ACC112 (cell line): Measurements from ENCODE around the gene CSK.
A peak's percentile ranks its signal among the peaks of the same experiment; 100 is the strongest.
"Not testable (repeated sequence)": the region's sequence is repeated elsewhere in the genome, so short reads cannot be mapped to it uniquely, and the experiment has no call there.

Experiments
- H2AFZ ChIP-seq: fragments of 200-600 bp; sonication (generic); one replicate; pipeline ENCODE4 v1.6.0; 2017; ENCODE audit warnings: antibody characterized with exemption, low read length; ENCODE audit not compliant: unreplicated experiment
- H3K27ac ChIP-seq: fragments of 200-600 bp; sonication (generic); 2 replicates; pipeline ENCODE4 v1.5.1; 2014; ENCODE audit warnings: low read depth, mild to moderate bottlenecking, antibody characterized with exemption, low read length, moderate library complexity
- H3K27me3 ChIP-seq: fragments of 200-600 bp; sonication (generic); 2 replicates; pipeline ENCODE4 v1.6.1; 2014; ENCODE audit warnings: mild to moderate bottlenecking, antibody characterized with exemption, low read length, moderate library complexity, mixed read lengths; ENCODE audit not compliant: insufficient read depth
- H3K36me3 ChIP-seq: fragments of 200-600 bp; sonication (generic); 2 replicates; pipeline ENCODE4 v1.6.1; 2016; ENCODE audit warnings: mild to moderate bottlenecking, antibody characterized with exemption, low read length, moderate library complexity, mixed read lengths; ENCODE audit not compliant: insufficient read depth
- H3K4me1 ChIP-seq: fragments of 200-600 bp; sonication (generic); one replicate; pipeline ENCODE4 v1.6.1; 2016; ENCODE audit warnings: low read length, mixed read lengths; ENCODE audit not compliant: insufficient read depth, unreplicated experiment, control insufficient read depth
- H3K4me3 ChIP-seq: fragments of 200-600 bp; sonication (generic); 2 replicates; pipeline ENCODE4 v1.5.1; 2014; ENCODE audit warnings: mild to moderate bottlenecking, low read depth, low read length
- H3K79me2 ChIP-seq: fragments of 200-600 bp; sonication (generic); one replicate; pipeline ENCODE4 v1.6.0; 2016; ENCODE audit warnings: low read length; ENCODE audit not compliant: control insufficient read depth, unreplicated experiment, insufficient read depth

CSK gene

GRCh38 chr15:74782259-74783071 is 585 bp downstream of the CSK start:
- Histone ChIP-seq H3K4me3 (peak overlapping the region; percentile 98), H2AFZ (peak overlapping the region; percentile 69), H3K36me3 (no peaks in the 10 kb centered on the region), H3K27ac (0 out of 2 replicates have a peak overlapping the region, but pooled peaks have one; percentile 5), H3K79me2 (peaks cover 49% of the 10 kb centered on the region), H3K4me1 (peaks cover 33% of the 10 kb centered on the region), H3K27me3 (no peaks in the 10 kb centered on the region)

GRCh38 chr15:74783072-74783807 is 1.4 kb downstream of the CSK start:
- peaks cover 57% of the 10 kb centered on the region for H3K79me2 ChIP-seq

DNA sequence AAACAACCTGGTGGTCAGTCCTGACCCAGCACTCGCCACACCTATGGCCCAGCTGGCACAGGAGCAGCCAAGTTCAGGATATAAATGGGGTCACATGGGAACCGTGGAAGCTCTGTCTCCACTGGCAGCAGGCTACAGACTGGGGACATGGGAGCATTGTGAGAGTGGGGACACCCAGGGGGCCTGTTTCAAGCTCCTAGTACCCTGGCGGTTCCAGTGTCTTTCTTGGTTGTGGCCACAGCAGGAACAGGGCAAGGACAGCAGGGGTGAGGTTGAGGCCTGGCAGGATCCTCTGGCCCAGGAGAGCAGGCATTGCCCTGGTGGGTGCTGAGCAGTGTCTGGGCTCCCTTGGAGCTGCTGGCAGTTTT is 1.9 kb downstream of the CSK start:
- H3K4me1 ChIP-seq, result peaks cover 42% of the 10 kb centered on the region
- no peaks in the 10 kb centered on the region for H3K27me3 ChIP-seq
- H3K36me3 ChIP-seq, result no peaks in the 10 kb centered on the region
- peak overlapping the region; percentile 98 for H3K4me3 ChIP-seq
- no peak overlapping the region for H3K27ac ChIP-seq
- H3K79me2 ChIP-seq, result peaks cover 63% of the 10 kb centered on the region
- no peak overlapping the region for H2AFZ ChIP-seq

More at GRCh38 chr15:74783072-74783807, 1.4 kb downstream of the CSK start:
- peak overlapping the region; percentile 98 for H3K4me3 ChIP-seq
- H3K4me1 ChIP-seq, result peaks cover 37% of the 10 kb centered on the region
- no peaks in the 10 kb centered on the region for H3K27me3 ChIP-seq
- H3K36me3 ChIP-seq, result no peaks in the 10 kb centered on the region
- H3K27ac ChIP-seq, result no peak overlapping the region
- H2AFZ ChIP-seq, result no peak overlapping the region

DNA sequence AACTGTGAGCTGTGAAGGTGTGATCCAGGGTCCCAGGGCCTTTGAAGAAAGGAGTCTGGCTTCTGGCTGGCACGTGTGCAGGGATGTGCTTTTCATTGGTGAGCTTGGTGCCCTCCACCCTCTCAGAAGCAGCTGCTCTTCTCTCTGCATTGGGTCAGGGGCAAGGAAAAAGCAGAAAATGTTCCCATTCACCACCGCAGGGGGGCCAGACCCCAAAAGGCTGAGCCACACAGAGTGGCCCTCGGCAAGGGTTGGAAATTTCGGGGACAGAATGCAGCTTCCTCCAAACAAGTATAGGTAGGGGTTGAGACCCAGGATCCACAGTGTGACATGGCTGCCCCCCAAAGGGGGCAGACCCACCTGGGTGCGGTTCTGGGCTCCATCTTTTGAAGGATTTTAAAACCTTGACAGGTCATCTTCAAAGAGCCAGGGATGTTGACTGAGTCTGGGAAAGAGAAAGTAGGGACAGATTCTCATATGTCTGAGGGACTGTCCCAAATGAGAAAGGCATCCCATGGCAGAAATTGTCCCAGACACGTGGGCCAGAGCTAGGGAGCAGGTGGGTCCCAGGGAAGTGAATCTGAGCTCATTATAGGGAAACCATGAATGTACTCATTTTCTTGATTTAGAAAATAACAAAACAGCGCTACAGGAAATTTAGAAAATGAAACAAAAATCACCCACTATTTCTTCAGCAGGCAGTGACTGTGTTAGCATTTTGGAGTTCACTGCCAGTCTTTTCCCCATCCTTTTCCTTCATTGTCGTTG is 2.7 kb downstream of the CSK start:
- no peak overlapping the region for H2AFZ ChIP-seq
- H3K79me2 ChIP-seq, result peaks cover 71% of the 10 kb centered on the region
- no peaks in the 10 kb centered on the region for H3K36me3 ChIP-seq
- no peak overlapping the region for H3K27ac ChIP-seq
- peaks cover 49% of the 10 kb centered on the region for H3K4me1 ChIP-seq
- H3K4me3 ChIP-seq, result peak overlapping the region; percentile 39
- no peaks in the 10 kb centered on the region for H3K27me3 ChIP-seq

GRCh38 chr15:74785194-74786032 is 3.5 kb downstream of the CSK start:
- Histone ChIP-seq H3K79me2 (peaks cover 75% of the 10 kb centered on the region), H3K4me3 (no peak overlapping the region), H3K36me3 (no peaks in the 10 kb centered on the region), H3K27ac (no peak overlapping the region), H3K27me3 (no peaks in the 10 kb centered on the region), H2AFZ (no peak overlapping the region), H3K4me1 (peaks cover 57% of the 10 kb centered on the region)

- not testable (repeated sequence) for H3K27me3 ChIP-seq, H2AFZ ChIP-seq, H3K36me3 ChIP-seq, H3K27ac ChIP-seq, H3K4me3 ChIP-seq
- peaks cover 77% of the 10 kb centered on the region for H3K79me2 ChIP-seq
- peaks cover 64% of the 10 kb centered on the region for H3K4me1 ChIP-seq
These were observed 4.2 kb downstream of the CSK start for GRCh38 chr15:74786081-74786480.

GRCh38 chr15:74786551-74787165 is 4.8 kb downstream of the CSK start:
- Histone ChIP-seq H3K27me3 (no peaks in the 10 kb centered on the region), H3K36me3 (no peaks in the 10 kb centered on the region), H3K4me1 (peaks cover 70% of the 10 kb centered on the region), H3K79me2 (peaks cover 83% of the 10 kb centered on the region), H2AFZ (no peak overlapping the region), H3K4me3 (no peak overlapping the region), H3K27ac (no peak overlapping the region)

DNA sequence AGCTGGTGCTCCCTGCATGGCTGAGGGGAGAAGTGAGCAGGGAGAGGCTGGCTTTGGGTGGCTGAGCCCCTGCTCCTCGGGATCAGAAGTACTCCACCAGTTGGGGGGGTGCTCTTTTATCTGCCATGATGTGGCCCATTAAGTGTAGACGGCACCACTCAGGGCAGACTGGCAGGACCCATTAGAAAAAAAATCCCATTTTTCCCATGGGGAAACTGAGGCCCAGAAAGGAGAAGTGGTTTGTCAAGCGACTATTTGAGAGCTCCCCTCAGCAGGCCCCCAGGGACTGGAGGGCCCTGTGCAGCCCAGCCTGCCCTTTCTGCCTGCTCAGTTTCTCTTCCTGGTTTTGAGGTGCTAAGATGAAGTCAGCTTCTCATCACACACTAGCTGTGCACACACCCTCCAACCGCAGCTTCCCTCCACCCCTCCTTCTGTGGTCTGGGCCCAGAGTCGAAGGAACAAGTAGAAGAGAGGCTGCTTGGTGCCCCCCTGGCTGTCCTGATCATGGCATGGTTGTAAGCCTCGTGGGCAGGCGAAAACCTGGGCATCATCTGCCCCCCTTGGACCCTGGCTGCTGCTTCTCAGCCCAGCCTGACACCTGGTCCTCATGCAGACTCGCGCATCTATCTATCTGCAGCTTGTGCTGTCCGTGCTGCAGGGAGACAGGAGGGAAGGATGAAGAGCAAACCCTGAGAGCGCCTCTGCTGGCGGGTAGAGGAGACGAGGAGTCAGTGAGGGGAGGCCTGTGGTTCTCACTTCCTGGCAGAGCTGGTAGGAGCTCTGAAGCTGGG is 5.6 kb downstream of the CSK start:
- Histone ChIP-seq H3K4me3 (no peak overlapping the region), H3K27me3 (no peaks in the 10 kb centered on the region), H2AFZ (no peak overlapping the region), H3K4me1 (peaks cover 72% of the 10 kb centered on the region), H3K27ac (no peak overlapping the region), H3K36me3 (no peaks in the 10 kb centered on the region), H3K79me2 (peaks cover 90% of the 10 kb centered on the region)

- peaks cover 72% of the 10 kb centered on the region for H3K4me1 ChIP-seq
- H2AFZ ChIP-seq, result no peak overlapping the region
- no peaks in the 10 kb centered on the region for H3K36me3 ChIP-seq
- no peak overlapping the region for H3K4me3 ChIP-seq
- H3K79me2 ChIP-seq, result peaks cover 90% of the 10 kb centered on the region
- H3K27ac ChIP-seq, result no peak overlapping the region
- H3K27me3 ChIP-seq, result no peaks in the 10 kb centered on the region
These were observed 6.3 kb downstream of the CSK start for GRCh38 chr15:74788042-74788682.
